CD4-positive, alpha-beta T cell treated with Interleukin-4 for 1 hour (primary cell): Measurements from ENCODE around the gene PLA1A.
"Not testable (repeated sequence)": the region's sequence is repeated elsewhere in the genome, so short reads cannot be mapped to it uniquely, and the experiment has no call there.

Source experiments
- DNase-seq, 2 donors: peaks; one replicate each; pipeline ENCODE4 v3.0.0-alpha.2; 2020 to 2022

The PLA1A gene

DNA sequence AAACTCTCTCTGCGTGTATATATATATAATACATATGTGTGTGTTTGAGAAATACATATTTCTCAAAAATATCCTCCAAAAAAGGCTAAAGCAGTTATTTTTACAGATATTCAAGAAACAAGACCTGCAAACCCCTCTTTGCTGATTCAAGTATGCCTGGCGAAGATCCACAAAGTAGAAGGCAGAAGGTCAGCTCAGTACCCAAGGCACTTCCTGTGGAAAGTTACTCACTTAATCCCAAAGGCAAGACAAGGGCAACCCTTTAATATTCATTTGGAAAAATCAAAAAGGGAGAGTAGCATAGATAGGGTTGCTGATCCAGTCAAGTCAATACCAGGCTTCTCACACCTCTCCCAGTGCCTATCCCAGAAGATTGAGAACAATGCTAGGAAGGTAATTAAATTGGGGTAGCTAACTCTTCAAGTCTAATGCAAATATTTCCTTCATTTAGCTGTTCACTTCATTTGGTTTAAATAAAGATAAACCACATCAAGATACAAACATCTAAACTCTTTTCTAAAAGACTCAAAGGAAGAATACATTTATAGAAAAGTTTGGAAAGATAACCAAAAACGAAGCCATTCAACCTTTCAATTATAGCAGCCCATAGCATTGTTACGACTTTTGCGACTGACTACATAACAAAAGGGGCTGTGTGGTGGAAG is 72.4 kb downstream of the PLA1A start:
- DNase-seq = no peak

GRCh38 chr3:119672776-119673175 is 75.1 kb downstream of the PLA1A start:
- no peak for DNase-seq

GRCh38 chr3:119673875-119674274 is 76.2 kb downstream of the PLA1A start:
- DNase-seq = no peak

DNA sequence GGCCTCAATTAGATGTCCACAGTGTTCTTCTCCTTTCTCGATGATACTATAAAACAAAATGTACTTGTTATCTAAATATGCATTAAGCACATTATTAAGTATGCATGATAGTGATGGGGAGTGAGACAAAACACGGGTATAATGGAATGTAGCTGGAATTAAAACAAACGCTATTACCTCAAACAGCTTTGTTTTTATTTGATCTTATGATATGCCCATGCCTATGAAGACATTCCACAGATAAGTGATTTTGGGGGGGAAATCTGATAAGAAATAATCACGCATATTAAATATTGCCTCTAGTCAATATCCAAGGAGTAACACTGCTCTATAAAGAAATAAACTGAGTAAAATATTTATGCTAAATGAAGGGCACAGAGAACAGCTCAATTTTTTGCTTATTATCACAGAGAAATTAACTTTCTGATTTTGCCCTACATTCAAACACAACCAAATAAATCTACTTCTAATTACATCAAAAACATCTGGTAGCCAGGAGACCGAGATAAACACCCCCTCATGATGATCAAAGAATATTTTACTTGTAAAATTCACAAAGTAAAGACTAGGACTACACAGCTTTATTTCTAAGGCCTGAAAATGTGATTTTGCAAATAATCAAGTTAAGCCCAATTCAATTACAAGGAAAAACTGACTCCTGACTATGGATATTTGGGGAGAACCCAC is 77.6 kb downstream of the PLA1A start:
- no peak for DNase-seq

- DNase-seq = no peak
These were observed 78.3 kb downstream of the PLA1A start for GRCh38 chr3:119676020-119676419.

- peak; percentile 99 for DNase-seq
These were observed 79.3 kb downstream of the PLA1A start, which contains the start of gene COX17 for GRCh38 chr3:119676771-119677640. COX17 (minus strand) TSS chr3:119677406; CDS start chr3:119677310, 96 bp downstream.

- no peak for DNase-seq
These were observed 79.9 kb downstream of the PLA1A start for GRCh38 chr3:119677641-119677934.

- not testable (repeated sequence) for DNase-seq
These were observed 80.5 kb downstream of the PLA1A start for GRCh38 chr3:119678209-119678608.
